ENCODE measurements around the gene SH3BP1. TPM values are rescaled to one million over a fixed set of nuclear protein-coding genes. Genes with fewer than 3 reads are reported as not detected.

Gene SH3BP1
- total and polyA plus RNA-seq, 2 donors (not counting 1 experiment from before 2014, with no cell fraction given): 44.0 to 69.7 TPM

DNA sequence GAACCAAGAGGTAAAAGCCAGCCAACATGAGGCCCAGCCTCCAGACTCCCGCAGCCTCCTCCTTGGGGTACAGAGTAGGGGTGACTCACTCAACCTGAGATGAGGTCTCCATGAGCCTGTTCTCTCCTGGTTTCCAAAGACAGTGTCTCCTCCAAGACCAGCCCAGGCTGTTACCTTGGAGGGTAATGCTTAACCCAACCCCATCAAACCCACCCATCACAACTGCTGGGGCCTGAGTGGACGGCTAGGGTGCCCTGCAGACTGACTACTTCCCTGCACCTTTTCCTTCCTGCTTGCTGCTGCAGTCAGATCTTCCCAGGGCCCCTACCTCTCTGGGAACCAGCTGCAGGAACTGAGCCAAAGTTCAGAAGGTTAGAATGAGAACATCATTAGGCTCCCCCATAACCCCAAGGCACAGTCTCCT lies 41.5 kb downstream of the SH3BP1 start:
- H3K27ac Mint-ChIP-seq: no peak overlapping the region
- H3K36me3 ChIP-seq (replicated peaks in 1 of 2; ENCODE audit: control extremely low read depth in 1 of 2, control insufficient read depth in 1 of 2, extremely low read depth in 1 of 2, insufficient read depth in 2 of 2, low read length in 1 of 2): no peaks in the 10 kb centered on the region
- ChIA-PET POLR2A (interaction anchor here (0.6 to 2.2 kb wide), 7 partner anchors 15 to 73 kb away, joined by 3 to 14 read pairs (median 5); partner anchors contain the start of genes GGA1 and PDXP), CTCF (interaction anchor here (0.6 to 23.0 kb wide), 14 partner anchors 8 to 167 kb away, joined by 3 to 501 read pairs (median 4); partner anchors contain the start of genes GGA1, LGALS1, PDXP and SH3BP1)
- no peaks in the 10 kb centered on the region for H4K20me1 ChIP-seq (ENCODE audit: control insufficient read depth, insufficient read depth, low read length, poor library complexity, severe bottlenecking)
- peak; percentile 10 for DNase-seq
- no peak overlapping the region for H3K4me3 ChIP-seq (ENCODE audit: control extremely low read depth in 1 of 5, extremely low read depth in 1 of 5, insufficient read depth in 1 of 5, low read depth in 2 of 5, low read length in 4 of 5)
- no peaks in the 10 kb centered on the region for H3K27me3 ChIP-seq (replicated peaks in 1 of 4; ENCODE audit: control extremely low read depth in 1 of 4, control insufficient read depth in 3 of 4, insufficient read depth in 4 of 4, low read length in 3 of 4)
- peaks cover 14% of the 10 kb centered on the region for H3K79me2 ChIP-seq (ENCODE audit: control insufficient read depth, insufficient read depth, low read length)
- WGBS (ENCODE audit: insufficient coverage): 100% methylated on average over 1 of the region's 2 CpGs
- H3K9me3 ChIP-seq (ENCODE audit: control extremely low read depth in 1 of 3, control insufficient read depth in 2 of 3, insufficient read depth in 1 of 3, low read length in 2 of 3): no peaks in the 10 kb centered on the region
- H3K4me2 ChIP-seq (replicated peaks; ENCODE audit: low read depth, low read length, poor library complexity, severe bottlenecking): no peak overlapping the region
- H3K9me3 Mint-ChIP-seq (ENCODE audit: insufficient read depth): no peaks in the 10 kb centered on the region
- H3K27me3 Mint-ChIP-seq: no peaks in the 10 kb centered on the region
- H2AFZ ChIP-seq (ENCODE audit: insufficient read depth, low read depth, low read length, poor library complexity, severe bottlenecking): no peak overlapping the region
- intact Hi-C loops (cut with micrococcal nuclease): loop anchor here (1.0 kb wide), 4 partner anchors 20 to 74 kb away; no protein-coding TSS in a partner anchor
- no peak for TF ChIP-seq EZH2 (IDR thresholded peaks at IDR 0.05; ENCODE audit: borderline replicate concordance, insufficient read depth, low read depth, low read length, poor library complexity, severe bottlenecking)
- TF ChIP-seq, protein P1, sequence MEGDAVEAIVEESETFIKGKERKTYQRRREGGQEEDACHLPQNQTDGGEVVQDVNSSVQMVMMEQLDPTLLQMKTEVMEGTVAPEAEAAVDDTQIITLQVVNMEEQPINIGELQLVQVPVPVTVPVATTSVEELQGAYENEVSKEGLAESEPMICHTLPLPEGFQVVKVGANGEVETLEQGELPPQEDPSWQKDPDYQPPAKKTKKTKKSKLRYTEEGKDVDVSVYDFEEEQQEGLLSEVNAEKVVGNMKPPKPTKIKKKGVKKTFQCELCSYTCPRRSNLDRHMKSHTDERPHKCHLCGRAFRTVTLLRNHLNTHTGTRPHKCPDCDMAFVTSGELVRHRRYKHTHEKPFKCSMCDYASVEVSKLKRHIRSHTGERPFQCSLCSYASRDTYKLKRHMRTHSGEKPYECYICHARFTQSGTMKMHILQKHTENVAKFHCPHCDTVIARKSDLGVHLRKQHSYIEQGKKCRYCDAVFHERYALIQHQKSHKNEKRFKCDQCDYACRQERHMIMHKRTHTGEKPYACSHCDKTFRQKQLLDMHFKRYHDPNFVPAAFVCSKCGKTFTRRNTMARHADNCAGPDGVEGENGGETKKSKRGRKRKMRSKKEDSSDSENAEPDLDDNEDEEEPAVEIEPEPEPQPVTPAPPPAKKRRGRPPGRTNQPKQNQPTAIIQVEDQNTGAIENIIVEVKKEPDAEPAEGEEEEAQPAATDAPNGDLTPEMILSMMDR (IDR thresholded peaks at IDR 0.05): no peak
- ATAC-seq (ENCODE audit: low read depth): no peak
- H3K27ac ChIP-seq (ENCODE audit: low read length in 2 of 2): no peak overlapping the region
- no peak overlapping the region for H3K9ac ChIP-seq (ENCODE audit: low read length)
- peaks cover 15 to 39% of the 10 kb centered on the region in 2 donors for H3K4me1 ChIP-seq (ENCODE audit: control insufficient read depth in 2 of 2, insufficient read depth in 2 of 2, low read length in 2 of 2)
- peaks cover 27% of the 10 kb centered on the region for H3K4me1 Mint-ChIP-seq
- H3K4me3 Mint-ChIP-seq: no peak overlapping the region

DNA sequence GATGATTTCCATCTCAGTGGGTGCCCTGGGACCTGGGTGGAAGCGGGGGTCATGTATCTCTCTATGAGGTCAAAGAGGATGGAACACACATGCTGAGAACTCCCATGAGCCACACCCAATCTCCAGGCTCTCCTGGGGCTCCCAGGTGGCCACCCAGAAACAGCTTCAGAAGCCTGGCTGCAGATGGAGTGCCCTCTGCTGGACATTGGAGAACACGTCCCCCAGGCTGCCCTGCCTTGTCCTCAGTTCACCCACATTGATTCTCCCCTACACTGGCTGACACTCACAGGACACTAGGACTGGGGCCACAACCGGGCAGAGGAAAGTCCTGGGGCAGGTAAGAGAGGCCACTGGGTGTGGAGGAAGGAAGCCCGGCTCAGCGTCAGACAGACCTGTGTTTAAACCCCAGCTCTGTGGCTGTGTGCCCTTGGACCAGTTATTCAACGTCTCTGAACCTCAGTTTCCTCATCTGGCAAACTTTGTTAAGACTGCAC lies 42.1 kb downstream of the SH3BP1 start:
- peaks cover 12 to 36% of the 10 kb centered on the region in 2 donors for H3K4me1 ChIP-seq (ENCODE audit: control insufficient read depth in 2 of 2, insufficient read depth in 2 of 2, low read length in 2 of 2)
- ChIA-PET POLR2A (interaction anchor here (0.6 to 2.2 kb wide), 6 partner anchors 20 to 73 kb away, joined by 3 to 14 read pairs (median 6); partner anchors contain the start of genes GGA1 and PDXP), CTCF (interaction anchor here (0.6 to 23.0 kb wide), 14 partner anchors 10 to 166 kb away, joined by 3 to 501 read pairs (median 4); partner anchors contain the start of genes GGA1, LGALS1, PDXP and SH3BP1)
- 25% methylated on average over 5 of the region's 6 CpGs for WGBS (ENCODE audit: insufficient coverage)
- DNase-seq (peak; percentile 81), ATAC-seq (ENCODE audit: low read depth) (peak; percentile 10)
- no peaks in the 10 kb centered on the region for H3K36me3 ChIP-seq (replicated peaks in 1 of 2; ENCODE audit: control extremely low read depth in 1 of 2, control insufficient read depth in 1 of 2, extremely low read depth in 1 of 2, insufficient read depth in 2 of 2, low read length in 1 of 2)
- no peaks in the 10 kb centered on the region for H3K9me3 ChIP-seq (ENCODE audit: control extremely low read depth in 1 of 3, control insufficient read depth in 2 of 3, insufficient read depth in 1 of 3, low read length in 2 of 3)
- peaks cover 13% of the 10 kb centered on the region for H3K79me2 ChIP-seq (ENCODE audit: control insufficient read depth, insufficient read depth, low read length)
- H3K27ac ChIP-seq (ENCODE audit: low read length in 2 of 2): no peak overlapping the region
- H3K9ac ChIP-seq (ENCODE audit: low read length): no peak overlapping the region
- Mint-ChIP-seq H3K9me3 (ENCODE audit: insufficient read depth) (no peaks in the 10 kb centered on the region), H3K27ac (peak overlapping the region; percentile 72), H3K4me3 (no peak overlapping the region), H3K4me1 (peaks cover 27% of the 10 kb centered on the region), H3K27me3 (no peaks in the 10 kb centered on the region)
- TF ChIP-seq EZH2 (IDR thresholded peaks at IDR 0.05; ENCODE audit: borderline replicate concordance, insufficient read depth, low read depth, low read length, poor library complexity, severe bottlenecking): no peak
- TF ChIP-seq, protein P1 (IDR thresholded peaks at IDR 0.05): peak; percentile 84
- intact Hi-C loops (cut with micrococcal nuclease): loop anchor here (1.0 kb wide), 4 partner anchors 20 to 74 kb away; no protein-coding TSS in a partner anchor
- H4K20me1 ChIP-seq (ENCODE audit: control insufficient read depth, insufficient read depth, low read length, poor library complexity, severe bottlenecking): no peaks in the 10 kb centered on the region
- no peak overlapping the region for H3K4me3 ChIP-seq (ENCODE audit: control extremely low read depth in 1 of 5, extremely low read depth in 1 of 5, insufficient read depth in 1 of 5, low read depth in 2 of 5, low read length in 4 of 5)
- H3K27me3 ChIP-seq (replicated peaks in 1 of 4; ENCODE audit: control extremely low read depth in 1 of 4, control insufficient read depth in 3 of 4, insufficient read depth in 4 of 4, low read length in 3 of 4): no peaks in the 10 kb centered on the region
- H2AFZ ChIP-seq (ENCODE audit: insufficient read depth, low read depth, low read length, poor library complexity, severe bottlenecking): no peak overlapping the region
- no peak overlapping the region for H3K4me2 ChIP-seq (replicated peaks; ENCODE audit: low read depth, low read length, poor library complexity, severe bottlenecking)

All from B cell (primary cell).